K562 (cell line): Measurements from ENCODE around the gene STAM2. TPM values are rescaled to one million over a fixed set of nuclear protein-coding genes. Genes with fewer than 3 reads are reported as not detected.

Source experiments
- BCL6 ChIP-seq: fragments of 250-450 bp; sonication (Bioruptor Pico); IDR thresholded peaks from 2 replicates; pipeline ENCODE4 v1.4.0; 2020
- CREB5 ChIP-seq: fragments of 250-450 bp; sonication (Bioruptor Pico); IDR thresholded peaks from 2 replicates; pipeline ENCODE4 v1.5.0; 2020; ENCODE audit warnings: mild to moderate bottlenecking
- CTCFL ChIP-seq: IDR thresholded peaks from 2 replicates; pipeline ENCODE4 v1.6.1; 2011; ENCODE audit warnings: borderline replicate concordance, low read depth, mild to moderate bottlenecking, moderate library complexity, low read length; ENCODE audit not compliant: insufficient read depth, poor library complexity, severe bottlenecking
- ELF2 ChIP-seq: fragments of 250-450 bp; sonication (Bioruptor Pico); IDR thresholded peaks from 2 replicates; pipeline ENCODE4 v1.5.0; 2021; ENCODE audit warnings: mild to moderate bottlenecking
- ESRRB ChIP-seq: fragments of 250-450 bp; sonication (Bioruptor Pico); IDR thresholded peaks from 2 replicates; pipeline ENCODE4 v1.5.0; 2020; ENCODE audit warnings: mild to moderate bottlenecking, moderate library complexity, borderline replicate concordance
- GABPB1 ChIP-seq: sonication (generic); formaldehyde crosslinking; IDR thresholded peaks from 2 replicates; pipeline ENCODE4 v1.8.0; 2022; ENCODE audit warnings: mild to moderate bottlenecking, missing genetic modification reagents
- LARP7 ChIP-seq: fragments of 450-650 bp; IDR thresholded peaks from 2 replicates; pipeline ENCODE4 v1.6.1; 2016
- LCOR ChIP-seq: sonication (generic); formaldehyde crosslinking; IDR thresholded peaks from 2 replicates; pipeline ENCODE4 v1.8.0; 2022; ENCODE audit warnings: mild to moderate bottlenecking, missing genetic modification reagents
- MIER1 ChIP-seq: fragments of 450-650 bp; IDR thresholded peaks from 2 replicates; pipeline ENCODE4 v1.6.1; 2016; ENCODE audit warnings: antibody characterized with exemption, mild to moderate bottlenecking, low read depth
- NFATC3 ChIP-seq: fragments of 450-650 bp; IDR thresholded peaks from 2 replicates; pipeline ENCODE4 v1.6.1; 2017; ENCODE audit warnings: mild to moderate bottlenecking
- PHTF2 ChIP-seq: fragments of 250-450 bp; sonication (Bioruptor Pico); IDR thresholded peaks from 2 replicates; pipeline ENCODE4 v1.5.0; 2021; ENCODE audit warnings: mild to moderate bottlenecking
- RCOR1 ChIP-seq, 2 experiments: IDR thresholded peaks; 2 replicates each; pipeline ENCODE4 v1.6.1; 2012; ENCODE audit warnings: low read depth in 2 of 2, low read length in 2 of 2, borderline replicate concordance in 1 of 2, improper control_type of control experiment in 1 of 2
- RFX7 ChIP-seq: fragments of 250-450 bp; sonication (Bioruptor Pico); IDR thresholded peaks from 2 replicates; pipeline ENCODE4 v1.5.1; 2021; ENCODE audit warnings: mild to moderate bottlenecking
- SIN3A ChIP-seq, 2 experiments: fragments of 150-350 bp in 1 of 2; IDR thresholded peaks; 2 replicates each; pipeline ENCODE4 v1.6.1; 2011 to 2016; ENCODE audit warnings: borderline replicate concordance in 2 of 2, low read depth in 2 of 2, low read length in 2 of 2, mild to moderate bottlenecking in 2 of 2, moderate library complexity in 2 of 2; ENCODE audit not compliant: control insufficient read depth in 1 of 2
- SMAD1 ChIP-seq: fragments of 150-350 bp; IDR thresholded peaks from 2 replicates; pipeline ENCODE4 v1.6.1; 2014; ENCODE audit warnings: low read length, low read depth; ENCODE audit not compliant: partially characterized antibody
- ZEB2 ChIP-seq: fragments of 450-650 bp; IDR thresholded peaks from 2 replicates; pipeline ENCODE4 v1.6.1; 2016
- ZFP30 ChIP-seq: fragments of 250-450 bp; sonication (Bioruptor Pico); IDR thresholded peaks from 2 replicates; pipeline ENCODE4 v1.8.0; 2022; ENCODE audit warnings: moderate library complexity, mild to moderate bottlenecking, inconsistent platforms, borderline replicate concordance
- ZFX ChIP-seq: sonication (generic); formaldehyde crosslinking; IDR thresholded peaks from 2 replicates; pipeline ENCODE4 v1.8.0; 2022; ENCODE audit warnings: mild to moderate bottlenecking, missing genetic modification reagents, moderate library complexity
- ZNF311 ChIP-seq: fragments of 250-450 bp; sonication (Bioruptor Pico); IDR thresholded peaks from 2 replicates; pipeline ENCODE4 v1.4.0; 2020; ENCODE audit warnings: mild to moderate bottlenecking, moderate library complexity
- ZNF507 ChIP-seq: conservative IDR thresholded peaks from 2 replicates; pipeline ENCODE4 v1.6.1; 2017; ENCODE audit warnings: missing genetic modification characterization, missing compliant biosample characterization
- ZNF717 ChIP-seq: fragments of 250-450 bp; sonication (Bioruptor Pico); IDR thresholded peaks from 2 replicates; pipeline ENCODE4 v1.5.0; 2021
- ZSCAN29 ChIP-seq: fragments of 450-650 bp; IDR thresholded peaks from 2 replicates; pipeline ENCODE4 v1.6.1; 2017
- polyA plus RNA-seq, 8 experiments: library from polyadenylated mRNA; depleted of rRNA in 4 of 8; stranded (reverse) in 5 of 8; unstranded in 3 of 8; fragments of >200 nt; fragmentation: Nextera tagmentation in 2 of 8; fragmentation: Illumina TruSeq in 1 of 8; extraction: Ambion mirVana in 2 of 8; extraction: Trizol in 1 of 8; gene quantifications; 2 replicates each; pipeline versions ENCODE4 v1.2.1 to v1.2.3, GENCODE V29; 2011 to 2014; ENCODE audit warnings: inconsistent platforms in 1 of 8, missing spikeins in 1 of 8
- total RNA-seq, 7 experiments: library from RNA; depleted of rRNA in 6 of 7; stranded (reverse); fragments of >200 nt in 6 of 7; fragmentation: Illumina TruSeq in 2 of 7; extraction: Trizol in 2 of 7; gene quantifications; 2 replicates each; pipeline versions ENCODE4 v1.2.1 to v1.2.3, GENCODE V29; 2011 to 2021; ENCODE audit warnings: low replicate concordance in 1 of 7
- TF ChIP-seq, protein P1 (sequence below): fragments of 250-450 bp; sonication (Bioruptor Pico); IDR thresholded peaks from 2 replicates; pipeline ENCODE4 v1.5.0; 2021
- TF ChIP-seq, protein P2 (sequence below): fragments of 450-650 bp; IDR thresholded peaks from 2 replicates; pipeline ENCODE4 v1.6.1; 2016; ENCODE audit warnings: antibody characterized with exemption

STAM2 gene
- total and polyA plus RNA-seq, 9 of the 15 experiments (the other 6 are each of a cell fraction or from before 2014, with no cell fraction given), result 4.5 to 13.9 (median 8.7) TPM

DNA sequence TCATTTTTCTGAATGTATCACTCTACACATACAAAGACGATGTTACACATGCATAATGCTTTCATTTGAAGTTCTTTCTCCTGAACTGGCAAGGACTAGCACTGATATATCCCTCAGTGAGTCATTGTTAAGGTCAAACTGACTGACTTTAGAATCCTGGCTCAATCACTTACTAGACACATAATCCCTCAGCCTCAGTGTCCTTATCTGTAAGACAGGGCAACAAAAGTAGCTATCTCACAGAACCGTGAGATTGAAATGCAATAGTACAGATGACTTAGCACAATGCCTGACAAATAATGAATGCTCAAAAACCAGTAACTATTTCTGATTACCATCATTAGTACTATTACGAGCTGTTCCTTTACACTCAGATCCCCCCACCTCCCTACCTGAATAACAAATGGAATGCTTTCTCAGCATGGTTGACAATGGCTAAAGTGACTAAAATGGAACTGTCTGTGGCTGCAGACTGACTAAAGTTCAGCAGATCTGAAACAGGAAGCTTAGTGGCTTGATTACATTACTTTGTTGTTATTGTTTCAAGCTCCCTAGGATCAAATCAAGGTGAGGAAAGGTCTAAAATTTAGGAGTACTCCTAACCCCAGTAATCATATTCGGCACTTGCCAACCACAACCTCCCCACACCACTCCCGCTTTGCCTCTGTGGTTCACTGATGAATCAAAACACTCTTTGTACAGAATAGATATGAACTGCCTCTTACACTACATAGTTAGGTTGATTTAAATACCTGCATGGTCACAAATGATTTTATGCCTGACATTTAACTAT, 40.9 kb downstream of the STAM2 start (continued):
- TF ChIP-seq GABPB1 (CRISPR knock-in tag), result no peak
- TF ChIP-seq ZEB2, result no peak
- no peak for TF ChIP-seq ZFP30
- TF ChIP-seq BCL6 (CRISPR knock-in tag), result no peak
- peak; percentile 44; the same call in 1 of the 2 replicates for TF ChIP-seq LCOR (CRISPR knock-in tag)
- no peak for TF ChIP-seq RFX7
- peak; percentile 94 to 99 for TF ChIP-seq RCOR1 (IDR thresholded peaks at IDR 0.05; ENCODE audit: borderline replicate concordance in 1 of 2, low read depth in 2 of 2, low read length in 2 of 2)
- no peak for TF ChIP-seq ZNF717 (CRISPR knock-in tag)
- no peak for TF ChIP-seq SIN3A (IDR thresholded peaks at IDR 0.05; ENCODE audit: borderline replicate concordance in 2 of 2, control insufficient read depth in 1 of 2, low read depth in 2 of 2, low read length in 2 of 2)
- TF ChIP-seq LARP7, result no peak
- no peak for TF ChIP-seq ESRRB (CRISPR knock-in tag)
- TF ChIP-seq CREB5 (CRISPR knock-in tag), result no peak
- no peak for TF ChIP-seq CTCFL
- TF ChIP-seq ZSCAN29, result no peak
- TF ChIP-seq, protein P1, sequence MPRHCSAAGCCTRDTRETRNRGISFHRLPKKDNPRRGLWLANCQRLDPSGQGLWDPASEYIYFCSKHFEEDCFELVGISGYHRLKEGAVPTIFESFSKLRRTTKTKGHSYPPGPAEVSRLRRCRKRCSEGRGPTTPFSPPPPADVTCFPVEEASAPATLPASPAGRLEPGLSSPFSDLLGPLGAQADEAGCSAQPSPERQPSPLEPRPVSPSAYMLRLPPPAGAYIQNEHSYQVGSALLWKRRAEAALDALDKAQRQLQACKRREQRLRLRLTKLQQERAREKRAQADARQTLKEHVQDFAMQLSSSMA, result no peak
- TF ChIP-seq, protein P2, sequence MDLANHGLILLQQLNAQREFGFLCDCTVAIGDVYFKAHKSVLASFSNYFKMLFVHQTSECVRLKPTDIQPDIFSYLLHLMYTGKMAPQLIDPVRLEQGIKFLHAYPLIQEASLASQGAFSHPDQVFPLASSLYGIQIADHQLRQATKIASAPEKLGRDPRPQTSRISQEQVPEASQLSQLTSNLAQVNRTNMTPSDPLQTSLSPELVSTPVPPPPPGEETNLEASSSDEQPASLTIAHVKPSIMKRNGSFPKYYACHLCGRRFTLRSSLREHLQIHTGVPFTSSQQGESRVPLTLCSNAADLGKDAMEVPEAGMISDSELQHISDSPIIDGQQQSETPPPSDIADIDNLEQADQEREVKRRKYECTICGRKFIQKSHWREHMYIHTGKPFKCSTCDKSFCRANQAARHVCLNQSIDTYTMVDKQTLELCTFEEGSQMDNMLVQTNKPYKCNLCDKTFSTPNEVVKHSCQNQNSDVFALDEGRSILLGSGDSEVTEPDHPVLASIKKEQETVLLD, result no peak
- TF ChIP-seq ZNF507, result no peak
- TF ChIP-seq ELF2, result no peak
- no peak for TF ChIP-seq MIER1
- no peak for TF ChIP-seq SMAD1
- TF ChIP-seq NFATC3, result no peak
- no peak for TF ChIP-seq ZNF311 (CRISPR knock-in tag)
- no peak for TF ChIP-seq PHTF2 (CRISPR knock-in tag)
- no peak for TF ChIP-seq ZFX
